H1 (cell line): ENCODE results near the gene MMUT.

ENCODE experiments used
- CEBPB ChIP-seq: IDR thresholded peaks from 2 replicates; pipeline ENCODE4 v1.6.1; 2012; ENCODE audit warnings: low read depth, low read length
- EP300 ChIP-seq, 2 experiments: IDR thresholded peaks; 1 replicate in 1 of 2; 2 replicates in 1 of 2; pipeline ENCODE4 v1.6.1; 2011 to 2012; ENCODE audit warnings: low read depth in 2 of 2, low read length in 2 of 2, mild to moderate bottlenecking in 2 of 2, borderline replicate concordance in 1 of 2, inconsistent platforms in 1 of 2, moderate library complexity in 1 of 2
- EZH2 ChIP-seq: fragments of 200-600 bp; sonication (generic); IDR thresholded peaks from 2 replicates; pipeline ENCODE4 v1.7.1; 2012; ENCODE audit warnings: low read depth, mild to moderate bottlenecking, moderate library complexity, low read length, inconsistent platforms; ENCODE audit not compliant: severe bottlenecking
- HDAC6 ChIP-seq: IDR thresholded peaks from one replicate; pipeline ENCODE4 v1.7.1; 2012; ENCODE audit warnings: low read depth, mild to moderate bottlenecking, inconsistent platforms, low read length, moderate library complexity
- JUND ChIP-seq: IDR thresholded peaks from 2 replicates; pipeline ENCODE4 v1.6.1; 2011; ENCODE audit warnings: mild to moderate bottlenecking, improper control_type of control experiment, low read length
- NRF1 ChIP-seq: IDR thresholded peaks from 2 replicates; pipeline ENCODE4 v1.6.1; 2011; ENCODE audit warnings: mild to moderate bottlenecking, low read depth, low read length, improper control_type of control experiment
- POLR2A ChIP-seq, 2 experiments: IDR thresholded peaks; 1 replicate in 1 of 2; 2 replicates in 1 of 2; pipeline ENCODE4 v1.6.1; 2011; ENCODE audit warnings: low read depth in 2 of 2, low read length in 2 of 2, mild to moderate bottlenecking in 2 of 2; ENCODE audit errors: control extremely low read depth in 1 of 2
- SIN3A ChIP-seq, 2 experiments: IDR thresholded peaks in 1 of 2; conservative IDR thresholded peaks in 1 of 2; 2 replicates each; pipeline ENCODE4 v1.6.1; 2011 to 2012; ENCODE audit warnings: low read length in 2 of 2, improper control_type of control experiment in 1 of 2, low read depth in 1 of 2, mild to moderate bottlenecking in 1 of 2
- SP2 ChIP-seq: IDR thresholded peaks from 2 replicates; pipeline ENCODE4 v1.6.1; 2012; ENCODE audit warnings: mild to moderate bottlenecking, low read length, inconsistent platforms
- TEAD4 ChIP-seq: IDR thresholded peaks from 2 replicates; pipeline ENCODE4 v1.6.1; 2012; ENCODE audit warnings: low read depth, low read length, inconsistent platforms, mixed read lengths
- ZNF274 ChIP-seq: IDR thresholded peaks from 2 replicates; pipeline ENCODE4 v1.7.0; 2012; ENCODE audit warnings: low read length, borderline replicate concordance; ENCODE audit errors: extremely low read depth
- TF ChIP-seq, protein P1 (sequence below), 3 experiments: IDR thresholded peaks; 1 replicate in 2 of 3; 2 replicates in 1 of 3; pipeline versions ENCODE4 v1.5.1 to v1.6.1; 2011; ENCODE audit warnings: low read length in 3 of 3, mild to moderate bottlenecking in 3 of 3, inconsistent platforms in 2 of 3, low read depth in 1 of 3, moderate library complexity in 1 of 3; ENCODE audit not compliant: insufficient read depth in 1 of 3; ENCODE audit errors: control extremely low read depth in 1 of 3
- TF ChIP-seq, protein P2 (sequence below): IDR thresholded peaks from 2 replicates; pipeline ENCODE4 v1.6.1; 2011; ENCODE audit warnings: low read length, improper control_type of control experiment
- TF ChIP-seq, protein P3 (sequence below): IDR thresholded peaks from 2 replicates; pipeline ENCODE4 v1.6.1; 2012; ENCODE audit warnings: inconsistent platforms

DNA sequence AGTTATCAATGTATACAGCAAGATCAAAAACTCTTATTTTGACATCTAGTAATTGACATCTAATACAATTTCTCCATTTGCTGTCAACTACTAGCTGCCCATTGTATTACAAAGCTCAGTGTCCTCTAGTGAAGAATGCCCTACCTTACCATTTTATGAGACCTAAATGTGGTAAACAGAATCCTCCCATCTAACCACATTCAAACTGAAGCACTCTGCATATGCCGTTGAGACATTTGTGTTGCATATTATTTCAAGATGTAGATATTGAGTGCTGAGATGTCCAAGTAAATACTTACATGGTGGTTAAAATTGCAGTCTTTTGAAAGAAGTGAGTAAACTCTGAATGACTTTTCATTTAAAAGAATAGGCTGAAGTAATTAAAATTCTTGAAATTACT lies 36.1 kb upstream of the MMUT start:
- TF ChIP-seq, protein P1, sequence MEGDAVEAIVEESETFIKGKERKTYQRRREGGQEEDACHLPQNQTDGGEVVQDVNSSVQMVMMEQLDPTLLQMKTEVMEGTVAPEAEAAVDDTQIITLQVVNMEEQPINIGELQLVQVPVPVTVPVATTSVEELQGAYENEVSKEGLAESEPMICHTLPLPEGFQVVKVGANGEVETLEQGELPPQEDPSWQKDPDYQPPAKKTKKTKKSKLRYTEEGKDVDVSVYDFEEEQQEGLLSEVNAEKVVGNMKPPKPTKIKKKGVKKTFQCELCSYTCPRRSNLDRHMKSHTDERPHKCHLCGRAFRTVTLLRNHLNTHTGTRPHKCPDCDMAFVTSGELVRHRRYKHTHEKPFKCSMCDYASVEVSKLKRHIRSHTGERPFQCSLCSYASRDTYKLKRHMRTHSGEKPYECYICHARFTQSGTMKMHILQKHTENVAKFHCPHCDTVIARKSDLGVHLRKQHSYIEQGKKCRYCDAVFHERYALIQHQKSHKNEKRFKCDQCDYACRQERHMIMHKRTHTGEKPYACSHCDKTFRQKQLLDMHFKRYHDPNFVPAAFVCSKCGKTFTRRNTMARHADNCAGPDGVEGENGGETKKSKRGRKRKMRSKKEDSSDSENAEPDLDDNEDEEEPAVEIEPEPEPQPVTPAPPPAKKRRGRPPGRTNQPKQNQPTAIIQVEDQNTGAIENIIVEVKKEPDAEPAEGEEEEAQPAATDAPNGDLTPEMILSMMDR (IDR thresholded peaks at IDR 0.05; ENCODE audit: control extremely low read depth in 1 of 3, insufficient read depth in 1 of 3, low read depth in 1 of 3, low read length in 3 of 3), result no peak
- no peak for TF ChIP-seq EZH2
- no peak for TF ChIP-seq NRF1
- no peak for TF ChIP-seq CEBPB
- no peak for TF ChIP-seq POLR2A (IDR thresholded peaks at IDR 0.05; ENCODE audit: control extremely low read depth in 1 of 2, low read depth in 2 of 2, low read length in 2 of 2)
- TF ChIP-seq, protein P2, sequence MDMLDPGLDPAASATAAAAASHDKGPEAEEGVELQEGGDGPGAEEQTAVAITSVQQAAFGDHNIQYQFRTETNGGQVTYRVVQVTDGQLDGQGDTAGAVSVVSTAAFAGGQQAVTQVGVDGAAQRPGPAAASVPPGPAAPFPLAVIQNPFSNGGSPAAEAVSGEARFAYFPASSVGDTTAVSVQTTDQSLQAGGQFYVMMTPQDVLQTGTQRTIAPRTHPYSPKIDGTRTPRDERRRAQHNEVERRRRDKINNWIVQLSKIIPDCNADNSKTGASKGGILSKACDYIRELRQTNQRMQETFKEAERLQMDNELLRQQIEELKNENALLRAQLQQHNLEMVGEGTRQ, result no peak
- no peak for TF ChIP-seq TEAD4
- no peak for TF ChIP-seq SIN3A (conservative IDR thresholded peaks at IDR 0.05 in 1 of 2, IDR thresholded peaks at IDR 0.05 in 1 of 2; ENCODE audit: low read depth in 1 of 2, low read length in 2 of 2)
- TF ChIP-seq EP300 (IDR thresholded peaks at IDR 0.05; ENCODE audit: borderline replicate concordance in 1 of 2, low read depth in 2 of 2, low read length in 2 of 2), result no peak
- no peak for TF ChIP-seq SP2
- TF ChIP-seq HDAC6, result no peak
- no peak for TF ChIP-seq ZNF274
- TF ChIP-seq JUND, result no peak
- TF ChIP-seq, protein P3, sequence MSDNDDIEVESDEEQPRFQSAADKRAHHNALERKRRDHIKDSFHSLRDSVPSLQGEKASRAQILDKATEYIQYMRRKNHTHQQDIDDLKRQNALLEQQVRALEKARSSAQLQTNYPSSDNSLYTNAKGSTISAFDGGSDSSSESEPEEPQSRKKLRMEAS, result no peak
